Measurements from ENCODE around the gene CIP2A. TPM values are rescaled to one million over a fixed set of nuclear protein-coding genes. Genes with fewer than 3 reads are reported as not detected.
A peak's percentile ranks its signal among the peaks of the same experiment; 100 is the strongest.

The CIP2A gene
- total and polyA plus RNA-seq, 2 of the 8 experiments (the other 6 are each of a cell fraction or from before 2014, with no cell fraction given): 11.9 to 38.0 TPM

DNA sequence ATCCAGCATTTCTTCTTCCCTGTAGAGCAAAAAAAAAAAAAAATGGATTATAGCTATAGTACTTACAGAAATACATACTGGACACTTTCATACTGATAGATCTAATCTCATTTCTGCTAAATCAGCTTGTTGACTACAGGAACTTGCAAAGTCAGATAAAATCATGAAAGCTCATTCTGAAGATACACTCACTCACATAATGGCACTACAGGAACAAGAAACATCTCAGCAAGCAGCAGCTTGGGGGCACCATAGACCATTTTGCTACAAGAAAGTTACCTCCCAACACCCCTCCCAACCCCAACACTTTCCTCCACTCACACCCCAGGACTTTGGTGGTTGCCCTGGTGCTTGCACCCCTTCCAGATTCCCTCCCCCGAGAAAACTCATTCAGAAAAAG, 83.4 kb downstream of the CIP2A start:
- Histone ChIP-seq H3K79me1 (ENCODE audit: low read depth, low read length) (no peaks in the 10 kb centered on the region), H4K20me1 (replicated peaks in 1 of 2; ENCODE audit: control insufficient read depth in 1 of 2, insufficient read depth in 2 of 2, low read length in 2 of 2) (no peaks in the 10 kb centered on the region), H3K4me3 (ENCODE audit: extremely low read depth in 1 of 4, insufficient read depth in 2 of 4, low read depth in 3 of 4, low read length in 4 of 4) (no peak overlapping the region), H2AK5ac (ENCODE audit: low read depth, low read length) (no peak overlapping the region), H3K18ac (ENCODE audit: extremely low read depth, low read length) (no peak overlapping the region), H3K27ac (ENCODE audit: low read depth, low read length) (no peak overlapping the region), H2BK20ac (ENCODE audit: low read length) (no peak overlapping the region), H2AFZ (ENCODE audit: low read length) (no peak overlapping the region), H3K23ac (ENCODE audit: insufficient read length) (no peak overlapping the region), H4K8ac (ENCODE audit: extremely low read depth, insufficient read depth, low read length) (no peak overlapping the region), H3K4ac (replicated peaks; ENCODE audit: insufficient read length, low read depth, low read length) (no peak overlapping the region), H3K14ac (ENCODE audit: insufficient read length) (no peak overlapping the region), H3K9me3 (ENCODE audit: insufficient read depth in 2 of 2, low read depth in 1 of 2, low read length in 1 of 2) (no peaks in the 10 kb centered on the region), H4K91ac (replicated peaks; ENCODE audit: insufficient read length, low read length) (no peak overlapping the region), H2BK120ac (replicated peaks; ENCODE audit: low read depth, low read length) (no peak overlapping the region), H3K36me3 (ENCODE audit: control insufficient read depth in 2 of 4, insufficient read depth in 4 of 4, low read length in 3 of 4) (no peaks in the 10 kb centered on the region), H4K5ac (ENCODE audit: insufficient read length, low read depth, low read length) (no peak overlapping the region), H2BK15ac (ENCODE audit: low read length) (no peak overlapping the region), H3K23me2 (ENCODE audit: low read depth, low read length) (no peaks in the 10 kb centered on the region), H3K56ac (replicated peaks; ENCODE audit: insufficient read length, low read depth, low read length) (no peak overlapping the region), H3K4me1 (replicated peaks in 1 of 4; ENCODE audit: control insufficient read depth in 3 of 4, insufficient read depth in 4 of 4, low read length in 3 of 4) (no peaks in the 10 kb centered on the region), H3K27me3 (replicated peaks in 1 of 4; ENCODE audit: control insufficient read depth in 3 of 4, extremely low read depth in 1 of 4, insufficient read depth in 3 of 4, low read length in 3 of 4) (no peaks in the 10 kb centered on the region), H2BK12ac (ENCODE audit: low read depth, low read length) (no peak overlapping the region), H3K79me2 (ENCODE audit: control insufficient read depth in 1 of 2, insufficient read depth in 2 of 2, low read length in 2 of 2) (no peaks in the 10 kb centered on the region), H2BK5ac (ENCODE audit: low read depth, low read length) (no peak overlapping the region), H3K4me2 (ENCODE audit: insufficient read depth in 1 of 2, low read depth in 2 of 2, low read length in 2 of 2) (no peak overlapping the region), H3K9ac (replicated peaks in 1 of 4; ENCODE audit: extremely low read depth in 1 of 4, low read depth in 3 of 4, low read length in 3 of 4) (no peak overlapping the region)
- FAIRE-seq (no peak), DNase-seq (ENCODE audit: low read depth in 1 of 2, low spot score in 2 of 2) (no peak)
- 92% methylated on average over 1 of the region's 1 CpG; no CpG with 5 or more reads in 1 of the 2 experiments for WGBS, 2 experiments (ENCODE audit: extremely low coverage in 1 of 2, insufficient coverage in 1 of 2, insufficient read length in 1 of 2, insufficient replicate concordance in 2 of 2, low coverage in 1 of 2, low lambda C conversion rate in 2 of 2, missing lambda C conversion rate in 1 of 2)
- CTCF ChIA-PET (ENCODE audit: partially characterized antibody): interaction anchor here (0.6 to 4.9 kb wide), 15 partner anchors 9 to 409 kb away, joined by 3 to 42 read pairs (median 4); no protein-coding TSS in a partner anchor
- POLR2A ChIA-PET (ENCODE audit: partially characterized antibody): interaction anchor here (0.6 to 1.9 kb wide), 3 partner anchors 19 to 448 kb away, joined by 3 to 8 read pairs (median 3); partner anchors contain the start of genes CIP2A and DZIP3
- TF ChIP-seq SUZ12 (IDR thresholded peaks at IDR 0.05; ENCODE audit: low read length): no peak
- TF ChIP-seq RAD21 (IDR thresholded peaks at IDR 0.05 in 1 of 2, conservative IDR thresholded peaks at IDR 0.05 in 1 of 2; ENCODE audit: low read depth in 2 of 2, low read length in 2 of 2): peak; percentile 51 to 62
- no peak for TF ChIP-seq SP4 (IDR thresholded peaks at IDR 0.05; ENCODE audit: low read length)
- peak in 2 of 3 experiments; percentile 37 to 39; a peak in 3 of 4 replicates for TF ChIP-seq CTCF (IDR thresholded peaks at IDR 0.05; ENCODE audit: control extremely low read depth in 1 of 3, insufficient read depth in 1 of 3, low read depth in 1 of 3, low read length in 3 of 3)
- no peak for TF ChIP-seq KDM1A (IDR thresholded peaks at IDR 0.05; ENCODE audit: borderline replicate concordance, low read length)
